ENCODE data around the gene NUBP2.

DNA sequence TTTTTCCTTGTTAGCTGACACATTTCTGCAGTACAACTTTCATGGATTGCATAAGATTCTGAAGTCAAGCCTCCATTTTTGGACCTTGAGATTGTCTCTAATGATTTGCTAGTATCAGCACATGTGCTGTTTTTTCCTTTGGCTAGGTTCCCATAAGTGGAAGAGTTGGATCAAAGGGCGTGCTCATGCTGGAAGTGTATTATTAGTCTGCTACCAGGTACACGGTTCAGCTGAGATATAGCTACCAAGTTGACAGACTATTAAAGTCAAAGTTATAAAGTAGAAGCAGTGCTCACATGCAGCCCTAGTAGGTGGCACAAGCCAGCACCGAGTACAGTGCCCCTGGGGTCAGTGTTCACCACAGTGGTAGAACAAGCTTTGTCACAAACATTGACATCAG lies 47.5 kb downstream of the NUBP2 start:
- TF ChIP-seq CBX2 (IDR thresholded peaks at IDR 0.05; ENCODE audit: borderline replicate concordance, low read depth), result no peak
- TF ChIP-seq, protein P1, sequence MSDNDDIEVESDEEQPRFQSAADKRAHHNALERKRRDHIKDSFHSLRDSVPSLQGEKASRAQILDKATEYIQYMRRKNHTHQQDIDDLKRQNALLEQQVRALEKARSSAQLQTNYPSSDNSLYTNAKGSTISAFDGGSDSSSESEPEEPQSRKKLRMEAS (IDR thresholded peaks at IDR 0.05), result no peak
- no peak for TF ChIP-seq MAZ (IDR thresholded peaks at IDR 0.05; ENCODE audit: borderline replicate concordance, low read depth, low read length)
- TF ChIP-seq, protein P2, sequence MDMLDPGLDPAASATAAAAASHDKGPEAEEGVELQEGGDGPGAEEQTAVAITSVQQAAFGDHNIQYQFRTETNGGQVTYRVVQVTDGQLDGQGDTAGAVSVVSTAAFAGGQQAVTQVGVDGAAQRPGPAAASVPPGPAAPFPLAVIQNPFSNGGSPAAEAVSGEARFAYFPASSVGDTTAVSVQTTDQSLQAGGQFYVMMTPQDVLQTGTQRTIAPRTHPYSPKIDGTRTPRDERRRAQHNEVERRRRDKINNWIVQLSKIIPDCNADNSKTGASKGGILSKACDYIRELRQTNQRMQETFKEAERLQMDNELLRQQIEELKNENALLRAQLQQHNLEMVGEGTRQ (IDR thresholded peaks at IDR 0.05), result no peak
- TF ChIP-seq SMC3 (IDR thresholded peaks at IDR 0.05), result no peak
- TF ChIP-seq CTCF (IDR thresholded peaks at IDR 0.05), result no peak
- TF ChIP-seq HEYL (CRISPR knock-in tag; IDR thresholded peaks at IDR 0.05), result no peak
- no peak for TF ChIP-seq RNF2 (IDR thresholded peaks at IDR 0.05; ENCODE audit: borderline replicate concordance, low read depth)

Measured in A549 (cell line).